IMR-90 (cell line): Measurements from ENCODE around the gene ARHGEF39. TPM values are rescaled to one million over a fixed set of nuclear protein-coding genes. Genes with fewer than 3 reads are reported as not detected.

Experiments used
- ATAC-seq: fragments of 200-7000 bp; cut with Tn5 transposase; 2 replicates; pipeline ENCODE4 v1.9.1; 2020; ENCODE audit warnings: low read depth, mild to moderate bottlenecking, moderate library complexity
- BruUV-seq: library from RNA; stranded (reverse); fragments of 400-500 nt; replicated peaks from 2 replicates; lab custom pipeline; 2021; lab: Mats Ljungman, UMichigan
- CTCF ChIA-PET: fragments of 300-600 bp; formaldehyde crosslinking; extraction: SDS; loops from one replicate; lab custom pipeline; 2021; ENCODE audit warnings: antibody characterized with exemption; lab: Yijun Ruan, JAX
- POLR2A ChIA-PET: fragments of 300-600 bp; sonication (Branson Sonifier 250); formaldehyde crosslinking; loops from one replicate; lab custom pipeline; 2022; ENCODE audit warnings: antibody characterized with exemption; ENCODE audit not compliant: unreplicated experiment; lab: Charles Lee
- DNase-seq: peaks from one replicate; pipeline ENCODE4 v3.0.0; 2013
- H2AFZ ChIP-seq: replicated peaks from 2 replicates; pipeline ENCODE3; 2013; ENCODE audit warnings: low read length, mild to moderate bottlenecking; ENCODE audit not compliant: poor library complexity
- H2AK5ac ChIP-seq: 2 replicates; pipeline ENCODE4 v1.6.1; 2013; ENCODE audit warnings: low read depth, low read length, inconsistent platforms
- H2AK9ac ChIP-seq: replicated peaks from 2 replicates; pipeline ENCODE3; 2013; ENCODE audit warnings: mild to moderate bottlenecking, low read depth, low read length, moderate library complexity; ENCODE audit not compliant: poor library complexity
- H2BK120ac ChIP-seq: 2 replicates; pipeline ENCODE4 v1.6.1; 2013; ENCODE audit warnings: low read depth, low read length, inconsistent platforms
- H2BK15ac ChIP-seq: 3 replicates; pipeline ENCODE4 v1.6.1; 2013; ENCODE audit warnings: low read depth, low read length, inconsistent platforms
- H2BK20ac ChIP-seq: 2 replicates; pipeline ENCODE4 v1.6.1; 2013; ENCODE audit warnings: low read depth, mild to moderate bottlenecking, inconsistent platforms, low read length, moderate library complexity
- H2BK5ac ChIP-seq: 2 replicates; pipeline ENCODE4 v1.6.1; 2013; ENCODE audit warnings: mild to moderate bottlenecking, low read depth, low read length, inconsistent platforms; ENCODE audit not compliant: poor library complexity, severe bottlenecking
- H3K14ac ChIP-seq: replicated peaks from 2 replicates; pipeline ENCODE4 v1.6.1; 2013; ENCODE audit warnings: low read depth, low read length, inconsistent platforms
- H3K18ac ChIP-seq: 2 replicates; pipeline ENCODE4 v1.6.1; 2013; ENCODE audit warnings: low read depth, low read length, control low read depth
- H3K23ac ChIP-seq: 2 replicates; pipeline ENCODE4 v1.6.1; 2013; ENCODE audit warnings: low read depth, low read length, inconsistent platforms
- H3K27ac ChIP-seq: 2 replicates; pipeline ENCODE4 v1.5.1; 2013; ENCODE audit warnings: mild to moderate bottlenecking, control low read depth, low read length; ENCODE audit not compliant: insufficient read depth
- H3K27me3 ChIP-seq: 2 replicates; pipeline ENCODE4 v1.6.1; 2013; ENCODE audit warnings: low read length; ENCODE audit not compliant: control insufficient read depth, insufficient read depth
- H3K36me3 ChIP-seq: 2 replicates; pipeline ENCODE4 v1.6.1; 2013; ENCODE audit warnings: low read length, mixed read lengths; ENCODE audit not compliant: control insufficient read depth, insufficient read depth
- H3K4ac ChIP-seq: 2 replicates; pipeline ENCODE4 v1.6.1; 2013; ENCODE audit warnings: low read depth, low read length, inconsistent platforms
- H3K4me1 ChIP-seq: 2 replicates; pipeline ENCODE4 v1.6.1; 2013; ENCODE audit warnings: low read length, mixed read lengths; ENCODE audit not compliant: control insufficient read depth, insufficient read depth
- H3K4me2 ChIP-seq: 2 replicates; pipeline ENCODE4 v1.6.1; 2013; ENCODE audit warnings: low read depth, mild to moderate bottlenecking, control low read depth, low read length, moderate library complexity
- H3K4me3 ChIP-seq: 2 replicates; pipeline ENCODE4 v1.5.1; 2013; ENCODE audit warnings: low read depth, mild to moderate bottlenecking, control low read depth, low read length, moderate library complexity; ENCODE audit not compliant: insufficient read depth
- H3K56ac ChIP-seq: 2 replicates; pipeline ENCODE4 v1.6.1; 2013; ENCODE audit warnings: low read length, inconsistent platforms; ENCODE audit not compliant: insufficient read depth; ENCODE audit errors: extremely low read depth
- H3K79me1 ChIP-seq, 2 experiments: 2 replicates each; pipeline ENCODE4 v1.6.1; 2013; ENCODE audit warnings: low read length in 2 of 2, inconsistent platforms in 1 of 2, low read depth in 1 of 2
- H3K9ac ChIP-seq: 2 replicates; pipeline ENCODE4 v1.6.1; 2013; ENCODE audit warnings: low read depth, low read length, control low read depth
- H3K9me1 ChIP-seq: 2 replicates; pipeline ENCODE4 v1.6.1; 2013; ENCODE audit warnings: low read length, inconsistent platforms; ENCODE audit not compliant: insufficient read depth
- H3K9me3 ChIP-seq: 2 replicates; pipeline ENCODE4 v1.6.1; 2013; ENCODE audit warnings: low read length; ENCODE audit not compliant: control insufficient read depth, insufficient read depth
- H4K20me1 ChIP-seq: 2 replicates; pipeline ENCODE4 v1.6.1; 2013; ENCODE audit warnings: low read length, inconsistent platforms; ENCODE audit not compliant: insufficient read depth
- H4K5ac ChIP-seq: 2 replicates; pipeline ENCODE4 v1.6.1; 2013; ENCODE audit warnings: mild to moderate bottlenecking, low read depth, low read length, control low read depth
- H4K8ac ChIP-seq, 2 experiments: 2 replicates each; pipeline ENCODE4 v1.6.1; 2013; ENCODE audit warnings: low read depth in 2 of 2, low read length in 2 of 2, control low read depth in 1 of 2, inconsistent platforms in 1 of 2
- H4K91ac ChIP-seq: 2 replicates; pipeline ENCODE4 v1.6.1; 2013; ENCODE audit warnings: low read depth, low read length, inconsistent platforms; ENCODE audit not compliant: insufficient read depth
- BHLHE40 ChIP-seq: fragments of 150-350 bp; IDR thresholded peaks from 2 replicates; pipeline ENCODE4 v1.6.1; 2016; ENCODE audit warnings: mild to moderate bottlenecking, low read depth, low read length
- CEBPB ChIP-seq: IDR thresholded peaks from 2 replicates; pipeline ENCODE4 v1.6.1; 2012; ENCODE audit warnings: low read depth, low read length, improper control_type of control experiment
- CHD1 ChIP-seq: IDR thresholded peaks from 2 replicates; pipeline ENCODE4 v1.6.1; 2012; ENCODE audit warnings: low read depth, low read length, improper control_type of control experiment
- CTCF ChIP-seq: conservative IDR thresholded peaks from 2 replicates; pipeline ENCODE4 v1.5.1; 2012; ENCODE audit warnings: mild to moderate bottlenecking, low read depth, low read length, improper control_type of control experiment
- ELK1 ChIP-seq: fragments of 150-350 bp; IDR thresholded peaks from 2 replicates; pipeline ENCODE4 v1.6.1; 2016; ENCODE audit warnings: low read depth, mild to moderate bottlenecking, low read length, moderate library complexity, borderline replicate concordance
- FOS ChIP-seq: fragments of 150-350 bp; IDR thresholded peaks from 2 replicates; pipeline ENCODE4 v1.6.1; 2016; ENCODE audit warnings: low read depth, low read length
- MAFK ChIP-seq: IDR thresholded peaks from 2 replicates; pipeline ENCODE4 v1.6.1; 2012; ENCODE audit warnings: low read depth, low read length, improper control_type of control experiment
- MAZ ChIP-seq: IDR thresholded peaks from 2 replicates; pipeline ENCODE4 v1.6.1; 2012; ENCODE audit warnings: low read depth, mild to moderate bottlenecking, low read length, improper control_type of control experiment, moderate library complexity, borderline replicate concordance
- MXI1 ChIP-seq: IDR thresholded peaks from 2 replicates; pipeline ENCODE4 v1.6.1; 2012; ENCODE audit warnings: low read depth, mild to moderate bottlenecking, low read length, moderate library complexity, borderline replicate concordance
- NFE2L2 ChIP-seq: fragments of 150-350 bp; IDR thresholded peaks from 2 replicates; pipeline ENCODE4 v1.6.1; 2016; ENCODE audit warnings: low read depth, mild to moderate bottlenecking, low read length
- POLR2A ChIP-seq: IDR thresholded peaks from 2 replicates; pipeline ENCODE4 v1.6.1; 2012; ENCODE audit warnings: mild to moderate bottlenecking, low read depth, low read length
- RAD21 ChIP-seq: IDR thresholded peaks from 2 replicates; pipeline ENCODE4 v1.6.1; 2012; ENCODE audit warnings: low read length, improper control_type of control experiment
- RFX5 ChIP-seq: IDR thresholded peaks from 2 replicates; pipeline ENCODE4 v1.8.0; 2012; ENCODE audit warnings: low read depth, mild to moderate bottlenecking, low read length, moderate library complexity
- SMC3 ChIP-seq: fragments of 150-350 bp; IDR thresholded peaks from 2 replicates; pipeline ENCODE4 v1.6.1; 2016; ENCODE audit warnings: low read depth, mild to moderate bottlenecking, antibody characterized with exemption, low read length, moderate library complexity
- USF2 ChIP-seq: fragments of 150-350 bp; IDR thresholded peaks from 2 replicates; pipeline ENCODE4 v1.6.1; 2017; ENCODE audit warnings: mild to moderate bottlenecking, antibody characterized with exemption, low read length, low read depth
- WGBS, 2 experiments: methylation state at CpG; one replicate each; pipeline versions ENCODE4 v1.1.5 to v1.1.7; 2013; ENCODE audit warnings: missing lambda C conversion rate in 2 of 2; ENCODE audit not compliant: insufficient read length in 1 of 2; ENCODE audit errors: extremely low coverage in 2 of 2; 5-methylcytosine and 5-hydroxymethylcytosine counted together
- dilution Hi-C: fragments of 300-500 bp; cut with HindIII; formaldehyde crosslinking; loops from one replicate; pipeline ENCODE4 v1.14.3; 2018; ENCODE audit warnings: low sequenced_read_pairs; ENCODE audit not compliant: unreplicated experiment
- in situ Hi-C: fragments of 300-500 bp; cut with MboI; formaldehyde crosslinking; loops from 3 replicates; pipeline ENCODE4 v1.14.3; 2019; ENCODE audit warnings: low sequenced_read_pairs, inconsistent platforms, mixed read lengths
- intact Hi-C: fragments of 100-400 bp; cut with micrococcal nuclease; formaldehyde crosslinking; loops from 2 replicates; pipeline ENCODE4 v1.10.0; 2022
- polyA plus RNA-seq, 3 experiments: library from polyadenylated mRNA; depleted of rRNA; stranded (reverse); fragments of >200 nt; gene quantifications; 2 replicates each; pipeline ENCODE4 v1.2.3, GENCODE V29; 2012; ENCODE audit warnings: low replicate concordance in 1 of 3
- total RNA-seq: library from RNA; depleted of rRNA; stranded (reverse); fragments of >200 nt; gene quantifications from 2 replicates; pipeline ENCODE4 v1.2.3, GENCODE V29; 2012

ARHGEF39 gene
- total and polyA plus RNA-seq, 2 of the 4 experiments (the other 2 are of a cell fraction) = 2.5 to 2.8 TPM

GRCh38 chr9:35636135-35636876 lies 28.7 kb downstream of the ARHGEF39 start:
- no peak overlapping the region for H3K4me3 ChIP-seq

More at GRCh38 chr9:35636135-35636876, 28.7 kb downstream of the ARHGEF39 start:
- DNase-seq (no peak), ATAC-seq (no peak)
- no peaks in the 10 kb centered on the region for H3K79me1 ChIP-seq
- no peak overlapping the region for H3K14ac ChIP-seq
- no peak overlapping the region for H3K9ac ChIP-seq
- H2BK120ac ChIP-seq = no peak overlapping the region
- intact Hi-C loops (no loop called here), dilution Hi-C loops (no loop called here), in situ Hi-C loops (no loop called here)
- H2BK20ac ChIP-seq = no peak overlapping the region
- ChIA-PET CTCF (no interaction called here), POLR2A (no interaction called here)
- H4K5ac ChIP-seq = no peak overlapping the region
- no peaks in the 10 kb centered on the region for H3K9me1 ChIP-seq
- H3K9me3 ChIP-seq = no peaks in the 10 kb centered on the region
- H3K18ac ChIP-seq = no peak overlapping the region
- no peak overlapping the region for H3K4me2 ChIP-seq
- H2AK9ac ChIP-seq = no peak overlapping the region
- WGBS, 2 experiments = 100% methylated on average over 1 of the region's 9 CpGs; no CpG with 5 or more reads in 1 of the 2 experiments
- no peak overlapping the region for H2AK5ac ChIP-seq
- no peak overlapping the region for H3K4ac ChIP-seq
- H3K27me3 ChIP-seq = no peaks in the 10 kb centered on the region; the same call in 1 of the 2 replicates
- H3K27ac ChIP-seq = no peak overlapping the region
- no peaks in the 10 kb centered on the region for H3K36me3 ChIP-seq
- no peak overlapping the region for H3K23ac ChIP-seq
- BruUV-seq = no TSS peak
- TF ChIP-seq MAFK (no peak), USF2 (no peak), FOS (no peak), ELK1 (no peak), NFE2L2 (no peak), CHD1 (no peak), RAD21 (no peak), BHLHE40 (no peak), CEBPB (no peak), SMC3 (no peak), MAZ (no peak), MXI1 (no peak), CTCF (no peak), RFX5 (no peak), POLR2A (no peak)
- H4K8ac ChIP-seq = no peak overlapping the region
- H2BK15ac ChIP-seq = no peak overlapping the region
- no peaks in the 10 kb centered on the region for H3K4me1 ChIP-seq
- no peak overlapping the region for H3K56ac ChIP-seq
- H2AFZ ChIP-seq = no peak overlapping the region
- no peaks in the 10 kb centered on the region for H4K20me1 ChIP-seq
- no peak overlapping the region for H2BK5ac ChIP-seq
- no peak overlapping the region for H4K91ac ChIP-seq
